GM03348 (cell line): ENCODE results near the gene SEC62.

Experiments used
- DNase-seq: peaks from one replicate; pipeline ENCODE4 v3.0.0; 2012; ENCODE audit warnings: low spot score

Gene SEC62

GRCh38 chr3:169966951-169967915 is 626 bp downstream of the SEC62 start:
- DNase-seq = peak; percentile 77

- DNase-seq = no peak
Observed at GRCh38 chr3:169968224-169968885, 1.7 kb downstream of the SEC62 start.

GRCh38 chr3:169969174-169970095 is 2.8 kb downstream of the SEC62 start:
- no peak for DNase-seq

- DNase-seq = no peak
Observed at GRCh38 chr3:169970847-169971246, 4.2 kb downstream of the SEC62 start.

DNA sequence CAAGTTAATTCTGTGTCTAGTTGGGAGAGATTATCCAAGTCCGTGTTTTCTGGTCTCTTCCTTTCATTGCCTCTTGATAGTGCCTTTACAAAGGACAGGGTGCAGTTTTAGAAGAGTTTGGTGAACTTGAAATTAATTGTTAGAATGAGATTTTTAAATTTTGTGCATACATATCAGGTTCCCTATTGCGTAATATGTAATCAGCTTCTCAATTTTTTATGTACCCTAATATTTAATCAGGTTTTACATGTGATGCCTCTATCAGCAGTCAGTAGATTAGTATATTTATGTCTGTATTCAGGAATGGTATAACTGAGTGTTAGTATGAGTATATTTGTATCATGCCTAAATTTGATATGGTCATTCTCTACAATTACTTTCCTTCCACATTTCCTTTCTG is 4.9 kb downstream of the SEC62 start:
- DNase-seq = no peak

GRCh38 chr3:169980055-169980454 is 13.4 kb downstream of the SEC62 start:
- peak; percentile 5 for DNase-seq

GRCh38 chr3:169984292-169984691 is 17.7 kb downstream of the SEC62 start:
- DNase-seq = no peak

- no peak for DNase-seq
Observed at GRCh38 chr3:169990431-169990830, 23.8 kb downstream of the SEC62 start.

DNA sequence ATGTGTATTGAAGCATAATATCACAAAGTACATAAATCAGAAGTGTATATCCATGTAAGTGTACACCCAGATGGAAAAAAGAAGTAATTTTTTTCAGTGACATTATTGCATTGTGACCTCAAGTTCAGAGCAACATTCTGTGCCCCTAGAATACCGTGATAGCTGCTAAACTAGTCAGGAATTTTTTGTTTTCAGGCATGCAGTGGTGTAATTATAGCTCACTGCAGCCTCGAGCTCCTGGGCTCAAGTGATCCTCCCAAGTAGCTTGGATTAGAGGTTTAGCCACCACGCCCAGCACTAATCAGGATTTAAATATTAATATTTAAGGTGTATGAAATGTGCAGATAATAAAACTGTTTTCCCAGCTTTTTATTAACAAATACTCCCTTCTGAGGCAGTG is 25.5 kb downstream of the SEC62 start:
- DNase-seq = no peak

DNA sequence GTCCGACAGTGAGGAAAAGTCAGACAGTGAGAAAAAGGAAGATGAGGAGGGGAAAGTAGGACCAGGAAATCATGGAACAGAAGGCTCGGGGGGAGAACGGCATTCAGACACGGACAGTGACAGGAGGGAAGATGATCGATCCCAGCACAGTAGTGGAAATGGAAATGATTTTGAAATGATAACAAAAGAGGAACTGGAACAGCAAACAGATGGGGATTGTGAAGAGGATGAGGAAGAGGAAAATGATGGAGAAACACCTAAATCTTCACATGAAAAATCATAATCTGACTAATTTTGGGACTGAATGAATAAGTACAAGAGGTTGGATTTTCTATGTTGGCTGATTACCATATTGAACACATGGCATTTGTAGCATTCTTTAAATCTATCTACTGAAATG is 26.2 kb downstream of the SEC62 start:
- DNase-seq = no peak

- no peak for DNase-seq
Observed at GRCh38 chr3:169993761-169994160, 27.2 kb downstream of the SEC62 start.

- no peak for DNase-seq
Observed at GRCh38 chr3:169996063-169996462, 29.5 kb downstream of the SEC62 start.

GRCh38 chr3:169998668-169999131 is 32.1 kb downstream of the SEC62 start:
- DNase-seq = peak; percentile 34

- no peak for DNase-seq
Observed at GRCh38 chr3:169999433-169999832, 32.8 kb downstream of the SEC62 start.

DNA sequence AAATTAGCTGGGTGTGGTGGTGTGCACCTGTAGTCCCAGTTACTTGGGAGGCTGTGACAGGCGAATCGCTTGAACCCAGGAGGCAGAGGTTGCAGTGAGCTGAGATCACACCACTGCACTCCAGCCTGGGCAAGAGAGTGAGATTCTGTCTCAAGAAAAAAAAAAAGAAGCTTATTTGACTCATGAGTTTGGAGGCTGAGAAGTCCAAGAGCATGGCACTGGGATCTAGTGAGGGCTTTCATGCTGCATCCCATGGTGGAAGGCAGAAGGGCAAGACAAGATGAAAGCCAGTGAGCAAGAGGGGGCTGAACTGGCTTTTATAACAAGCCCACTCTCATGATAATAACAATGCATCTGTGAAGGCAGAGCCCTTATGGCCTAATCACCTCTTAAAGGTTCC is 33.4 kb downstream of the SEC62 start:
- DNase-seq = no peak

- no peak for DNase-seq
Observed at GRCh38 chr3:170002231-170002630, 35.6 kb downstream of the SEC62 start.

- no peak for DNase-seq
Observed at GRCh38 chr3:170002879-170003278, 36.3 kb downstream of the SEC62 start.

DNA sequence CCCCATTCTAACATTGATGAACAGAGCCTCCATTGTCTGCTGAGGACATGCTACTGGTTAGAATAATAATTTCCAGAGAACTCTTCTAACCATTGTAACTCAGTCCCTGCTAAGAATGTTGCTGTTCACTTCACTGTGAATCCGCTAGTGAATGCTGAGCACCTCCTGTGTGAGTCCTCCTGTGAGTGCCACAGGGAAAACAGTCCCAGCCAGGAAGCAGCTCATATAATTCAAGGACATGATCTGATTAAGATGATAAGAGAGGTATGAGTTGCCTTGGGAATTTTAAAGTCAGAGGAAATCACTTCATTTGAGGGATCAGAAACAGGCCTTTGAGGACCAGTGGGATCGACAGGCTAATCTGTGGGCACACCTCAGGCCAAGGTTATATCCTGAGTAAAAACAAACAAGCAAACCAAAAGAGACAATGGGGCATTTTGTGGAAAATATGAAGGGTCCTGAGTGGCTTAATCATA is 37.3 kb downstream of the SEC62 start:
- no peak for DNase-seq

DNA sequence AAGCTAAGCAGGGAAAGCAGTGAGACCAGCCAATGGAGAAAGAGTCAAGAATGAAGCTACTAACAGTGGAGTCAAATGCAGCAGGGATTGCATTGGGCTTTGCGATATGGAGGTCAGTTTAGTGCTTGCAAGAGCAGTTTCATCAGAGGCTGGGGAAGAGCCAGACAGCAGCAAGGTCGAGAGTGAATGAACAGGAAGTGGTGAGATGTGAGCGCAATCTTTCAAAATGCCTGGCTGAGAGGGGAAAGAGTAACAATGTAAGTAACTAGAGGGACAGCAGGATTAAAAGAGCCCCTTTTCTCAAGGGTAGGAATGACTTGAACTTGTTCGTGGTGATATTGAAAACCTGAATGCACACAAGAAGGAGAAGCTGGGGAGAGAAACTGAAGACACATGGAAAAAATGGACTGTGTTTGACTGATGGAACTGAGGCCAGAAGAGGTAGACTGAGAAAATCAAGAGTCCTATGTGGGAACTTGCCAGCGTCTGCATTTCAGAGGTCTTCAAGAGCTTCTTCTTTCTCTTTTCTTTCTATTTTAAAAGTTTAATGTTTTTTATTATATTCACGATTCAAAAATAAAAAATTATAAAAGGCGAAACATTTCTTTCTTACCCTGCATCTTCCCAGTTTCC is 40.5 kb downstream of the SEC62 start:
- peak; percentile 28 for DNase-seq

GRCh38 chr3:170010498-170010897 is 43.9 kb downstream of the SEC62 start:
- no peak for DNase-seq

- no peak for DNase-seq
Observed at GRCh38 chr3:170012683-170013400, 46.2 kb downstream of the SEC62 start.
